Adrenal gland (tissue), 12 donors: Measurements from ENCODE around the gene INPP4B. TPM values are rescaled to one million over a fixed set of nuclear protein-coding genes. Genes with fewer than 3 reads are reported as not detected.

Source experiments
- DNase-seq, 7 donors: peaks; one replicate each; pipeline ENCODE4 v3.0.0-alpha.2; 2019 to 2020
- H3K27ac ChIP-seq, 5 donors: fragments of 200-600 bp; sonication (generic) in 4 of 5; 1 replicate in 3 of 5; 2 replicates in 2 of 5; pipeline versions ENCODE4 v1.5.1 to v1.8.0; 2016 to 2020; ENCODE audit warnings: mild to moderate bottlenecking in 1 of 5
- H3K27me3 ChIP-seq: fragments of 200-600 bp; 2 replicates; pipeline ENCODE4 v1.8.0; 2021
- H3K36me3 ChIP-seq, 2 donors: fragments of 200-600 bp; replicated peaks in 1 of 2; 1 replicate in 1 of 2; 2 replicates in 1 of 2; pipeline versions ENCODE4 v1.5.1 to v1.8.0; 2018 to 2022
- H3K4me1 ChIP-seq, 2 donors: fragments of 200-600 bp; replicated peaks in 1 of 2; 1 replicate in 1 of 2; 2 replicates in 1 of 2; pipeline versions ENCODE4 v1.5.1 to v1.8.0; 2018 to 2021
- H3K4me3 ChIP-seq, 4 donors: fragments of 200-600 bp; sonication (generic) in 3 of 4; one replicate each; pipeline ENCODE4 v1.5.1; 2016 to 2018
- H3K9me3 ChIP-seq, 3 donors: fragments of 200-600 bp; sonication (generic) in 1 of 3; replicated peaks in 1 of 3; 1 replicate in 2 of 3; 2 replicates in 1 of 3; pipeline versions ENCODE4 v1.5.1 to v1.8.0; 2016 to 2021
- CTCF ChIP-seq, 6 experiments: fragments of 450-650 bp in 4 of 6; fragments of 200-600 bp in 2 of 6; sonication (generic) in 1 of 6; IDR thresholded peaks; 1 replicate in 5 of 6; 2 replicates in 1 of 6; pipeline versions ENCODE4 v1.5.1 to v1.8.0; 2016 to 2021; ENCODE audit warnings: antibody characterized with exemption in 6 of 6, mild to moderate bottlenecking in 2 of 6, moderate library complexity in 1 of 6
- POLR2A ChIP-seq, 2 donors: fragments of 450-650 bp; IDR thresholded peaks; one replicate each; pipeline ENCODE4 v1.6.1; 2017; ENCODE audit warnings: antibody characterized with exemption in 2 of 2, mild to moderate bottlenecking in 2 of 2, moderate library complexity in 1 of 2
- WGBS, 4 donors: extraction: QIAGEN DNeasy Blood & Tissue Kit in 2 of 4; methylation state at CpG; one replicate each; pipeline versions ENCODE4 v1.1.5 to v1.1.7; 2013 to 2017; 5-methylcytosine and 5-hydroxymethylcytosine counted together
- intact Hi-C, 2 donors: fragments of 100-400 bp; cut with DNase I; formaldehyde crosslinking; loops; one replicate each; pipeline versions ENCODE4 v1.14.1 to v1.15.0; 2022 to 2023
- polyA plus RNA-seq, 3 donors: library from polyadenylated mRNA; stranded (reverse); fragments of 200-250 nt in 2 of 3; fragments of 350-450 nt in 1 of 3; fragmentation: Illumina TruSeq in 1 of 3; extraction: RNeasy Lipid Tissue Mini Kit (QIAGEN cat#74804) in 1 of 3; gene quantifications; one replicate each; pipeline ENCODE4 v1.2.3, GENCODE V29; 2013 to 2014
- total RNA-seq, 9 donors: library from RNA; depleted of rRNA in 4 of 9; stranded (reverse); fragments of >200 nt in 4 of 9; fragments of 120-200 nt in 1 of 9; fragmentation: NEBNext Ultra II Directional in 1 of 9; extraction: Animal tissue kit (Norgen Biotek cat#: 25700) in 1 of 9; gene quantifications; one replicate each; pipeline versions ENCODE4 v1.1.0 to v1.2.4, GENCODE V29; 2013 to 2023
- donor health status: healthy with polysubstance abuse.
- donor health status: Bipolar disorder and iron deficiency.
- donor health status: DM: yes; HTN: yes; CAD: no.
- donor health status: DM: no; HTN: no; CAD: no.
- donor health status: DM: no; HTN: no; CAD: no.
- donor health status: DM: yes; HTN: yes; CAD: no.

Gene INPP4B
- total and polyA plus RNA-seq, 12 donors, result 2.2 to 21.6 (median 11.8) TPM

GRCh38 chr4:142034101-142034500 lies 812.0 kb downstream of the INPP4B start:
- intact Hi-C loops, result no loop called here
- Histone ChIP-seq H3K4me3 (no peak overlapping the region), H3K27ac (no peak overlapping the region), H3K4me1 (no peaks in the 10 kb centered on the region), H3K9me3 (no peaks in the 10 kb centered on the region), H3K27me3 (no peaks in the 10 kb centered on the region), H3K36me3 (no peaks in the 10 kb centered on the region)
- 80 to 97% (median 91%) methylated on average over 3 of the region's 3 CpGs for WGBS, 4 donors
- no peak for DNase-seq
- TF ChIP-seq CTCF (IDR thresholded peaks at IDR 0.05), result no peak
- no peak for TF ChIP-seq POLR2A (IDR thresholded peaks at IDR 0.05)

GRCh38 chr4:142030010-142030409 lies 816.1 kb downstream of the INPP4B start:
- Histone ChIP-seq H3K27me3 (no peaks in the 10 kb centered on the region), H3K27ac (no peak overlapping the region), H3K36me3 (no peaks in the 10 kb centered on the region), H3K4me1 (no peaks in the 10 kb centered on the region), H3K4me3 (no peak overlapping the region), H3K9me3 (no peaks in the 10 kb centered on the region)
- WGBS, 4 donors, result 86 to 92% (median 89%) methylated on average over 4 of the region's 4 CpGs
- TF ChIP-seq POLR2A (IDR thresholded peaks at IDR 0.05), result no peak
- no peak for TF ChIP-seq CTCF (IDR thresholded peaks at IDR 0.05)
- DNase-seq, result no peak
- intact Hi-C loops, result no loop called here

- Histone ChIP-seq H3K4me1 (no peaks in the 10 kb centered on the region), H3K9me3 (no peaks in the 10 kb centered on the region), H3K27ac (no peak overlapping the region), H3K4me3 (no peak overlapping the region), H3K27me3 (no peaks in the 10 kb centered on the region), H3K36me3 (no peaks in the 10 kb centered on the region)
- WGBS, 4 donors, result 90 to 91% (median 91%) methylated on average over 2 of the region's 2 CpGs
- intact Hi-C loops, result no loop called here
- no peak for TF ChIP-seq POLR2A (IDR thresholded peaks at IDR 0.05)
- DNase-seq, result no peak
These were observed 824.3 kb downstream of the INPP4B start for GRCh38 chr4:142021761-142022160.

- no peak overlapping the region for H3K4me3 ChIP-seq
- H3K27ac ChIP-seq, result no peak overlapping the region
- DNase-seq, result no peak
- intact Hi-C loops, result no loop called here
- H3K36me3 ChIP-seq, result no peaks in the 10 kb centered on the region
- H3K4me1 ChIP-seq, result no peaks in the 10 kb centered on the region
- TF ChIP-seq POLR2A (IDR thresholded peaks at IDR 0.05) (no peak), CTCF (IDR thresholded peaks at IDR 0.05) (no peak)
- whole genome bisulfite sequencing, 4 donors, result 93 to 100% (median 97%) methylated on average over 1 of the region's 1 CpG
- H3K27me3 ChIP-seq, result no peaks in the 10 kb centered on the region
- H3K9me3 ChIP-seq, result no peaks in the 10 kb centered on the region
These were observed 824.9 kb downstream of the INPP4B start for GRCh38 chr4:142021181-142021580.

GRCh38 chr4:142016031-142016430 lies 830.1 kb downstream of the INPP4B start:
- H3K9me3 ChIP-seq, result no peaks in the 10 kb centered on the region
- no peak overlapping the region for H3K27ac ChIP-seq
- DNase-seq, result no peak
- no peak for TF ChIP-seq POLR2A (IDR thresholded peaks at IDR 0.05)
- no peak for TF ChIP-seq CTCF (IDR thresholded peaks at IDR 0.05)
- no peaks in the 10 kb centered on the region for H3K4me1 ChIP-seq
- H3K4me3 ChIP-seq, result no peak overlapping the region
- no peaks in the 10 kb centered on the region for H3K36me3 ChIP-seq
- intact Hi-C loops, result no loop called here
- H3K27me3 ChIP-seq, result no peaks in the 10 kb centered on the region
